GM12878 (cell line): ENCODE measurements around the gene SSB. TPM values are rescaled to one million over a fixed set of nuclear protein-coding genes. Genes with fewer than 3 reads are reported as not detected.

Experiments used
- ATAC-seq: fragments of 200-7000 bp; cut with Tn5 transposase; 3 replicates; pipeline ENCODE4 v1.9.1; 2020; ENCODE audit warnings: mild to moderate bottlenecking, moderate library complexity
- BruUV-seq: library from RNA; stranded (reverse); fragments of 400-500 nt; replicated peaks from 2 replicates; lab custom pipeline; 2021; lab: Mats Ljungman, UMichigan
- CTCF ChIA-PET: fragments of 300-600 bp; sonication (Branson Sonifier 250); formaldehyde crosslinking; extraction: SDS; loops from one replicate; lab custom pipeline; 2021; ENCODE audit warnings: inconsistent platforms; lab: Yijun Ruan, JAX
- POLR2A ChIA-PET: fragments of 350-600 bp; formaldehyde crosslinking; extraction: SDS; loops from one replicate; lab custom pipeline; 2021; ENCODE audit warnings: inconsistent platforms; lab: Charles Lee
- RAD21 ChIA-PET: fragments of 300-600 bp; sonication (Branson Sonifier 250); formaldehyde crosslinking; loops from one replicate; lab custom pipeline; 2023; ENCODE audit warnings: antibody characterized with exemption; ENCODE audit not compliant: unreplicated experiment; lab: Charles Lee
- SMC1A ChIA-PET: fragments of 300-600 bp; sonication (Branson Sonifier 250); formaldehyde crosslinking; loops from one replicate; lab custom pipeline; 2023; ENCODE audit not compliant: unreplicated experiment, uncharacterized antibody; lab: Charles Lee
- DNase-seq: peaks from one replicate; pipeline ENCODE4 v3.0.0-alpha.2; 2011; ENCODE audit warnings: low read depth, low spot score
- FAIRE-seq: peaks from 3 replicates; lab custom pipeline; 2011; peaks lifted over from hg19 to GRCh38; lab: Jason Lieb, UNC
- H2AFZ ChIP-seq: 2 replicates; pipeline ENCODE4 v1.6.0; 2011; ENCODE audit warnings: low read depth, low read length, control low read depth; ENCODE audit not compliant: control insufficient read depth
- H3K27ac ChIP-seq: 2 replicates; pipeline ENCODE4 v1.5.1; 2011; ENCODE audit warnings: control low read depth; ENCODE audit not compliant: control insufficient read depth, insufficient read depth
- H3K27me3 ChIP-seq, 2 experiments: replicated peaks in 1 of 2; 2 replicates each; pipeline versions ENCODE4 v1.6.0 to v1.6.1; 2011; ENCODE audit warnings: low read length in 1 of 2; ENCODE audit not compliant: control insufficient read depth in 2 of 2, insufficient read depth in 2 of 2
- H3K36me3 ChIP-seq, 2 experiments: 2 replicates each; pipeline ENCODE4 v1.5.1; 2011; ENCODE audit warnings: low read length in 1 of 2; ENCODE audit not compliant: control insufficient read depth in 2 of 2, insufficient read depth in 2 of 2
- H3K4me1 ChIP-seq: 2 replicates; pipeline ENCODE4 v1.6.1; 2011; ENCODE audit warnings: mild to moderate bottlenecking, low read length, moderate library complexity, mixed read lengths; ENCODE audit not compliant: control insufficient read depth, insufficient read depth
- H3K4me2 ChIP-seq: 2 replicates; pipeline ENCODE4 v1.6.0; 2011; ENCODE audit warnings: control low read depth; ENCODE audit not compliant: control insufficient read depth, insufficient read depth
- H3K4me3 ChIP-seq: fragments of 200-600 bp; sonication (generic); 2 replicates; pipeline ENCODE4 v1.5.1; 2016
- H3K79me2 ChIP-seq: 2 replicates; pipeline ENCODE4 v1.6.0; 2011; ENCODE audit warnings: low read length; ENCODE audit not compliant: control insufficient read depth, insufficient read depth
- H3K9ac ChIP-seq: 2 replicates; pipeline ENCODE4 v1.8.0; 2011; ENCODE audit warnings: low read length, control low read depth, mixed read lengths; ENCODE audit not compliant: control insufficient read depth, insufficient read depth
- H3K9me3 ChIP-seq: replicated peaks from 3 replicates; pipeline ENCODE4 v1.5.1; 2011; ENCODE audit warnings: mild to moderate bottlenecking, low read length; ENCODE audit not compliant: control insufficient read depth, insufficient read depth
- H4K20me1 ChIP-seq: 2 replicates; pipeline ENCODE4 v1.6.0; 2011; ENCODE audit not compliant: control insufficient read depth, insufficient read depth
- NFYB ChIP-seq: IDR thresholded peaks from 2 replicates; pipeline ENCODE4 v1.6.1; 2011; ENCODE audit warnings: low read depth, mild to moderate bottlenecking, low read length, improper control_type of control experiment, moderate library complexity; ENCODE audit not compliant: insufficient read depth
- PML ChIP-seq: IDR thresholded peaks from 2 replicates; pipeline ENCODE4 v1.6.1; 2012; ENCODE audit warnings: low read length, inconsistent platforms
- RAD51 ChIP-seq: fragments of 450-650 bp; IDR thresholded peaks from 2 replicates; pipeline ENCODE4 v1.6.1; 2016; ENCODE audit warnings: moderate library complexity, mild to moderate bottlenecking, inconsistent platforms
- SMC3 ChIP-seq: IDR thresholded peaks from 2 replicates; pipeline ENCODE4 v1.6.1; 2011; ENCODE audit warnings: low read length, improper control_type of control experiment, borderline replicate concordance
- SRF ChIP-seq, 2 experiments: IDR thresholded peaks; 2 replicates each; pipeline ENCODE4 v1.6.1; 2011; ENCODE audit warnings: low read depth in 2 of 2, low read length in 2 of 2, mild to moderate bottlenecking in 1 of 2, moderate library complexity in 1 of 2
- SUPT20H ChIP-seq: IDR thresholded peaks from 2 replicates; pipeline ENCODE4 v1.6.1; 2011; ENCODE audit warnings: low read depth, mild to moderate bottlenecking, low read length, moderate library complexity, borderline replicate concordance; ENCODE audit not compliant: control insufficient read depth
- SUZ12 ChIP-seq: fragments of 200-600 bp; sonication (generic); IDR thresholded peaks from one replicate; pipeline ENCODE4 v1.6.1; 2018; ENCODE audit warnings: antibody characterized with exemption, mild to moderate bottlenecking; ENCODE audit not compliant: unreplicated experiment
- WGBS: methylation state at CpG from one replicate; pipeline ENCODE4 v1.1.6; 2016; ENCODE audit warnings: low lambda C conversion rate; ENCODE audit not compliant: insufficient replicate concordance, insufficient coverage; ENCODE audit errors: missing lambda C conversion rate; 5-methylcytosine and 5-hydroxymethylcytosine counted together
- in situ Hi-C: fragments of 300-500 bp; cut with MboI; formaldehyde crosslinking; loops from 9 replicates; pipeline ENCODE4 v1.14.3; 2018; ENCODE audit warnings: mixed read lengths
- intact Hi-C: fragments of 100-400 bp; cut with micrococcal nuclease; formaldehyde crosslinking; loops from one replicate; pipeline ENCODE4 v1.14.2; 2022; ENCODE audit not compliant: unreplicated experiment
- polyA plus RNA-seq, 11 experiments: library from polyadenylated mRNA; depleted of rRNA in 4 of 11; unstranded in 6 of 11; stranded (reverse) in 5 of 11; fragments of >200 nt; fragmentation: Nextera tagmentation in 4 of 11; fragmentation: Illumina TruSeq in 1 of 11; extraction: Ambion mirVana in 4 of 11; extraction: Trizol in 1 of 11; gene quantifications; 1 replicate in 1 of 11; 2 replicates in 10 of 11; pipeline versions ENCODE4 v1.2.1 to v1.2.3, GENCODE V29; 2011 to 2016; ENCODE audit warnings: inconsistent platforms in 2 of 11, missing spikeins in 2 of 11, low read depth in 1 of 11
- total RNA-seq, 4 experiments: library from RNA; depleted of rRNA in 3 of 4; stranded (reverse); fragments of >200 nt in 3 of 4; fragmentation: Illumina TruSeq in 1 of 4; extraction: Trizol in 1 of 4; gene quantifications; 2 replicates each; pipeline versions ENCODE4 v1.2.1 to v1.2.3, GENCODE V29; 2013 to 2021

Gene SSB
- total and polyA plus RNA-seq, 10 of the 15 experiments (the other 5 are each of a cell fraction or from before 2014, with no cell fraction given): 103 to 313 (median 200) TPM

GRCh38 chr2:169781249-169782013 lies 17.2 kb upstream of the SSB start:
- RAD21 ChIA-PET: no interaction called here
- H3K9ac ChIP-seq: no peak overlapping the region
- POLR2A ChIA-PET: no interaction called here
- no peaks in the 10 kb centered on the region for H3K4me1 ChIP-seq
- H2AFZ ChIP-seq: no peak overlapping the region
- no peak overlapping the region for H3K27ac ChIP-seq
- H4K20me1 ChIP-seq: no peaks in the 10 kb centered on the region
- BruUV-seq: no TSS peak
- in situ Hi-C loops: no loop called here
- no peaks in the 10 kb centered on the region for H3K27me3 ChIP-seq
- no peak overlapping the region for H3K4me3 ChIP-seq
- ATAC-seq: no peak
- no peak overlapping the region for H3K4me2 ChIP-seq
- no peak for DNase-seq
- SMC1A ChIA-PET: interaction anchor here (0.5 to 0.6 kb wide), 2 partner anchors 151 to 274 kb away, joined by 3 read pairs; no protein-coding TSS in a partner anchor
- intact Hi-C loops: no loop called here
- H3K9me3 ChIP-seq: no peaks in the 10 kb centered on the region
- CTCF ChIA-PET: interaction anchor here (1.0 kb wide), 1 partner anchor 11 kb away, joined by 4 read pairs; no protein-coding TSS in a partner anchor
- no peak for TF ChIP-seq NFYB
- no peak for TF ChIP-seq SUPT20H
- no peak for TF ChIP-seq PML
- TF ChIP-seq SRF (IDR thresholded peaks at IDR 0.05; ENCODE audit: low read depth in 2 of 2, low read length in 2 of 2): no peak
- no peak for TF ChIP-seq RAD51
- TF ChIP-seq SUZ12: no peak
- no peak for TF ChIP-seq SMC3
- FAIRE-seq: no peak
- 82% methylated on average over 4 of the region's 4 CpGs for whole genome bisulfite sequencing
- no peaks in the 10 kb centered on the region for H3K79me2 ChIP-seq
- no peaks in the 10 kb centered on the region for H3K36me3 ChIP-seq
